GM18505 (cell line): ENCODE results near the gene SRL.

Experiments
- ATAC-seq: cut with Tn5 transposase; IDR thresholded peaks from one replicate; pipeline ENCODE4 v1.9.1; 2021; ENCODE audit not compliant: unreplicated experiment
- POLR2A ChIP-seq: IDR thresholded peaks from 4 replicates; pipeline ENCODE4 v1.6.1; 2011; ENCODE audit warnings: borderline replicate concordance; ENCODE audit not compliant: insufficient read depth, insufficient read length; ENCODE audit errors: extremely low read depth

The SRL gene

DNA sequence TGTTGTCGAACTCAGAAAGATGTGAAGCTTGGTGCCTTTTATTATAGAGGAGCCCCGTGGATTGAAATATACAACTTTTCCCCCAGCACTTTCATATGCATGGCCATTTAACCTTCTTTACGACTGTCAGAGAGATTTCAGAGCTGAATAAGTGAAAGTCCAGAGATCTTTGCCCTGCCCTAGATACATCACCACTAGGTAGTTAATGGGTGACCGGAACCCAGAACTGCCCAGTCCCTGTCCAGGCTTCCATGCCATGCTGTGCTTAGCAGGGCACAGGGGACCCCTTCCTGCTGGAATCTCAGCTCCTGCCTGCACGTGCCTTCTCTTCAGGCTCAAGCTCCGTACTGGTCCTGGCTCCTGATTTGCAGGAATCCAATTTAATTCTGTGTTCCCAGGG, 32.2 kb downstream of the SRL start:
- TF ChIP-seq POLR2A = no peak
- ATAC-seq = no peak

DNA sequence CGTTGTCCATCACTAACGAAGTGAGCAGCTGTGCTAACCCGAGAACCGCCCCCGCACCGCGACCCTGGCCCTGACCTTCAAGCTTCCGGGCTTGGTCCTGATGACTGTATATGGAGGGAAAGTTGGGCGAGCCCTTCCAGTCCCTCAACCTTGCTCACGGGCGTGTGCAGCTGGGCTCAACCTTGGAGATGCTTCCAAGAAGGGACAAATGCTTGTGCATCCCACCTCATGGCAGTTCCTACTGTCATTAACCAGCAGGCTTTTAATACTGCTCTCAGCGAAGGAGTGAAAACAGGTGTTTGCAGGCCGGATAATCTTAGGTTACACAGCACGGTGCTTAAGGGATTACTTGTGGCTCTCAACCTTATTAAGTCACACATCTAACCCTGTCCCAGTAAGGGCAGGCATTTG, 33.5 kb downstream of the SRL start:
- no peak for ATAC-seq
- no peak for TF ChIP-seq POLR2A

DNA sequence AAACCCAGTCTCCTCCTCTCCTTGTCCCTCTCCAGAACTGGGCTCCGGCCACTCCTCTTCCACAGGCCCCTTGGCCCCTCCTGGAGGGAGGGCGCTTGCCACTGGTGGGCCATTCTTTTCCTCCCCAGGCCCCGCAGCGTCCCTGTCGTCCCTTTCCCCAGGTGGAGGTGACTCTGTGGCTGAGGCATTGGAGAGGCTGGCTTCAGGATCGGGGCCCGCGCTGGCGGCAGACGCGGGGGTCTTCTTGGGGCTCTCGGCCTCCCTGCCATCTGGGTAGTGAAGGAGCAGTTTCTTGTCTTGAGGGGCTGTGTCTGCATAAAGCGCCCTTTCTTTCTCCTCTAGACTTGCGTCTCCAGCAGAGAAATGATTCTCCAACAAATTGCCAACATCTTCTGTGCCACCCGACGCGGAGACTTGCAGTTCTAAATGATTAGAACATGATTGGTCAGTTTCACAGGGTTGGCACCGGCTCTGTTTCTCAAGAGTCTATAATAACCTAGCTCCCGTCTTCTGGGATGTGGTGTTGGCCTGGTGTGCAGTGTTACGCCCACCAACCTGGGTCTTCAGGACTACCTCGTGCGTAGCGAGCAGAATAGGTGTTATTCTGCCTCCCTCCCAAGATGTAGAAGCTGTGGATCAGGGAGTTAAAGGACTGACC, 34.1 kb downstream of the SRL start:
- no peak for ATAC-seq
- TF ChIP-seq POLR2A = no peak

DNA sequence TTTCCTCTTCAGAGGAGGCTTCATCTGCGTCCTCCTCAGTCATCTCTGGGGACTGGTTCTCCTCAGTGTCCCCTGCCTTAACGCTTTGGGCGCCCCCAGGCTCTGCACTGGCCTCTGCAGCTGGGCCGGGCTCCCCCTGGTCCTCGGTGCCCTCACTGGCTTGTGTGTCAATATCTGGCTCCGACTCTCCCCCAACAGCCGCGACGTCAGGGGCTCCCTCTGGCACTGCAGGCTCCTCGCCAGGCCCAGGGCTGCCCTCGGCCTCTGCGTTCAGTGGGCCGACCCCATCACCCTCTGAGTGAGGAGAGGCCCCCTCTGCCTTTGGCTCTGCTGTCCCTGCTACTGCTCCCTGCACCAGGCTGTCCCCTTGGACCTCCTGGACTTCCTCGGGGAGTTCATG, 34.7 kb downstream of the SRL start:
- ATAC-seq = no peak
- no peak for TF ChIP-seq POLR2A

DNA sequence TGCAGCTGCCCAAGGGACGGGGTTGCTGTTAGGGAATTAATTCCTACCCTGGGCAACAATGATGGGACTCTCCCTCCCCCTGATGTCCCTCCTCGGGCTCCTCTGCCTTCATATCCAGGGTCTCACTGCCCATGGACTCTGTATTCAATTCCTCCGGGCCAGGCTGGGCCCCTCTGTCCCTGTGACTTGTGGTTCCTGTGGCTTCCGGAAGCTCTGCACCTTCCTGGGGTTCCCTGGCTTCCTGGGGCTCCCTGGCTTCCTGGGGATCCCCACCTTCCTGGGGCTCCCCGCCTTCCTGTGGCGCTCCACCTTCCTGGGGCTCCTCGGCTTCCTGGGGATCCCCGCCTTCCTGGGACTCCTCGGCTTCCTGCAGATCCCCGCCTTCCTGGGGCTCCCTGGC, 35.2 kb downstream of the SRL start:
- ATAC-seq = no peak

DNA sequence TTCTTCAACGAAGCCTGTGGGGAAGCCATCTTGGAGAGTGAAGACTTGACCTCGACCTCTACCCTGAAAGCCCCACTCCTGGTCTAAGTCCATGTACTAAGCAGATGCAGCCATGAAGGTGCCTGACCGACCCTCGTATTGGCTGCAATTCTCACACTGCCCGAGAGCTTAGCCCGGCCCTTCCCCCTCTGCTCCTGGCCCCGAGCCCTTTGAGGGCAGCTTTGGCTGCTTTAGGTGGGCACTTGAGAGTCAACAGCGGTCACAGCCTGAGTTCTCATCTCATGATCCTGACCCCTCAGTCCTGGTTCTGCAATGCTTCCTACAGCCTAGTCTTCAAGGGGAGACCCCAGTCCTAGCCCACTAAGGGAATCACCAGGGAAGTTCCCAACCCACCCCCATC, 35.9 kb downstream of the SRL start:
- TF ChIP-seq POLR2A = no peak

More for the DNA sequence above, 35.2 kb downstream of the SRL start:
- no peak for TF ChIP-seq POLR2A

DNA sequence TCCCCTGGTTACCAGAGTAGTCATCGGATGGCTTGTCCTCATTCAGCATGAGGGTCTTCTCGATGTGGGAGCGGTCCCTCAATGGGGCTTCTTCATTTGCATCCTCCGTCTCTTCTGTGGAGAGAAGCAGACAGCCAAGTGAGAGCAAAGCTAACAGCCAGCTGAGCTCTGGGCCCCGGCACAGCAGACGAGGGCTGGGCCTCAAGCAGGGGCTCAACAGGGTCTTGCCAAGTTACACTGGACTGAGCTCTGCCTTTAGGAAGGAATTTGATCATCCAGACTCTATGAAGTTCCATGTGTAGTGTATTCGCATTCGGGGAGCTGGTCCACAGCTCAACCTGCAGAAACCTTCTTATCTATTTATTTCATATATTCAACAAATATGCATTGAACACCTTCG, 37.4 kb downstream of the SRL start:
- no peak for ATAC-seq
- TF ChIP-seq POLR2A = no peak

More for the DNA sequence above, 35.9 kb downstream of the SRL start:
- no peak for ATAC-seq

DNA sequence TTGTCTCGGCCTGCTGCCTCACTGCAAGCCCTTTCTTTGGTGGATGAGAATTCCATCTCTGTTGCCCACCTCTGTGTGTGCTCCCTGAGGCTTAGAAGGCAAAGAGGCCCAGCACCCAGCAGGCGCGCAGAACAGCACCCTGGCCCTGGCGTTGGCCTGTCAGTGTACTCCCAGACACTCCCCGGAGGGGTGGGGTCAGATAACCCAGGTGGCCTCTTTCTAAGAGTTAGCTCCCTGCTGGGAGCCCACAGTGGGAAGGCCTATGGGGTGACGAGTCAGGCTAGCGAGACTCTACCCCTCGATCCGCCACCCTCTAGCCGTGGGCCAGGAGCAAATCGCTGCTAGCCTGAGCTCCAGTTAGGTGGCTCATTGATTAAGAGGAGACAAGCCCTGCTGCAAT, 38.1 kb downstream of the SRL start:
- no peak for TF ChIP-seq POLR2A
- ATAC-seq = no peak

DNA sequence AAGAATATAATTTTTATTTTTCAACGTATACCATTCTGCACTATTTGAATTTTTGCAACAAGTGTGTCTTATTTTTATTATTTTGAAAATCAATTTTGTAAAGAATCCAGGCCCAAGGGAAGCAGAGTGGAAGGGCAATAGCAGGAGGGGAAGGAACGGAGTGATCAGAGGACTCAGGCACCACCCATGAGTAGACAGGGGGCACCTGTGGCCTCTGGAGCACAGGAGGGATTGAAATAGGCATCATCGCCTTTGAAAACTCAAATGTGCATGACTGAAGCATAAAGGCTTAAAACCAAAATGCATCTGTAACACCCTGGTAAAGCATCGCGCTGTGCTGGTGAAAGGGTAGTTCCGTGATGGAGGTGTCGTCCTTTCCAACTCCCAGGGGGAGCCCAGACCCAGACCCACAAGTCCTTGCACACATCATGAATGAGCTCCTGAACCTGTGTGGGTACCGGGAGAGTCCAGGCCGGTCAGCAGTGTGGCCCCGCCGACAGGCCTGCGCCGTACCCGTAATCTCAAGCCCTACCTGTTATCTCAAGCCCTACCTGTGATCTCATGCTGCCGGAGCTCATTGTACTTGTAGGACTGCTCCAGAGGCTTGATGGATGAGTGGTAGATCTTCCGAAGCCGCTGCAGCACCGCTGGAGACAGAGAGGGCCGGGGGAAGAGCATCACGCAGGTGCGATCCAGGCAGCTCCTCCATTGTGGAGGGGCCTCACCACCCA, 39.1 kb downstream of the SRL start:
- no peak for TF ChIP-seq POLR2A
- ATAC-seq = no peak

DNA sequence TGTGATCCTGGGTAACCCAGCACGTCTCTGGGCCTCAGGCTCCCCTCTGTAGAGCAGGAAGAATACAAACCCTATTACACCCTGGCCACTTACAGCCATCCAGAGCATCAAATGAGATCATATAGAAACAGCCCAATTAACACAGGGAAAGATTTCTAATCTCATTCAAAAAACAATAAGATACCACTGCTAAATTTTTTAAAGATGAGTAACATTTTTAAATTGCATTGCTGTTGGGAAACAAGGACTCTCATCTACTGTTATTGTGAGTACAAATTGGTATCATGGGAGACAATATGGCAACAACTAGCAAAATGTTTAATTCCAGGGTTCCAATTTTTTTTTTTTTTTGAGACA, 41.1 kb downstream of the SRL start:
- ATAC-seq = no peak
- no peak for TF ChIP-seq POLR2A

DNA sequence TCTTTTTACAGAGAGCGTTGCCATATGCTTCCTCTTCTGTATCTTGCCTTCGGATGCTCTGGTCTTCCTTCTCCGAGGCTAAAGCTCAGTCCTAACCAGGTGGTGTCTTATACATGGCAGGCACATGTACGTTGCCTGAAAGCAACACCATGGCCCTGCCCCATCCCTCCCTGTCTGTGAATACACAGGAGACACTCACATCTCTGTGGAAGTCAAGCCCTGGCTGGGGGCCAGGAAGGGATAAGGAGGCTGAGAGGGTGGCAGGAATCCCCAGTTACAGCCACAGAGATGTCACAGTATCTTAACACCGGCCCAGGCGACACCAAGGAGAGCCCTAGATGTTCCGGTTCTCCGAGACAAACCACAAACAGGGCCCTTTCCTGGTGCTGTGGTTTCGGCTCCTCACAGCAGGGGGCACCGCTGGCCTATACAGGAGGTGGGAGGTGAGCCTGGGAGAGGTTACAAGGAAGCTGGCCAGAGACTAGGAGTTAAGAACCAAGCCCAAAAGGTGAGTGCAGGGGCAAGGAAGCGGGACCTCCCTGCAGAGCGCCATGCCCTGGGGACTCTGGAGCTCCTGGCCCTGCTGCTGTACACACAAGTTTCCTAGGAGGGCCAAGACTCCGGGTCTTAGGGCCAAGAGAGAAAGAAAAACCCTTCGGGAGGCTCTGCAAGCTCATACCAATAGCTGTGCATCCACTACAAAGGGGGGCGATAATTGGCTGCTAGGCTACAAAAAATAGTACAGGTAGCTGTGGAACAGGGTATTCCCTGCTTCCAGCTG, 41.7 kb downstream of the SRL start:
- ATAC-seq = no peak
- TF ChIP-seq POLR2A = no peak

DNA sequence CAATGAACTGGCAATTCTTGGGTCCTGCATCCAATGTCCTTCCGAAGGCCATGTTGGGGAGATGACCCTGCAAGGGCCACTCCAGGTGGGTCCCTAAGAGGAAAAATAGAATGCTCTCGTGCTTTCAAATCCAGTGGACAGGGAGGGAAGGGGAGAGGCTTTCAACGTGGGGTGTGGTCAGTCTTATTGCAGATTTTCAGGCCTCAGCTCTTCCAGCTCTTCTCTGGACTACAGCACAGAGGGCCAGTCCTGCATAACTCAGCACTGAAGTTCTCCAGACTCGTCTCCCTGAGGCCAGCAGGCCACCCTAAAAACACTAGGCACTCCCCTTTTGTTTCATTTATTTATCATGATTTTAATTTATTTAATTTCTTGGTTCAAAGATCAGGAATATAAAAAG, 43.1 kb downstream of the SRL start:
- no peak for TF ChIP-seq POLR2A
- no peak for ATAC-seq

DNA sequence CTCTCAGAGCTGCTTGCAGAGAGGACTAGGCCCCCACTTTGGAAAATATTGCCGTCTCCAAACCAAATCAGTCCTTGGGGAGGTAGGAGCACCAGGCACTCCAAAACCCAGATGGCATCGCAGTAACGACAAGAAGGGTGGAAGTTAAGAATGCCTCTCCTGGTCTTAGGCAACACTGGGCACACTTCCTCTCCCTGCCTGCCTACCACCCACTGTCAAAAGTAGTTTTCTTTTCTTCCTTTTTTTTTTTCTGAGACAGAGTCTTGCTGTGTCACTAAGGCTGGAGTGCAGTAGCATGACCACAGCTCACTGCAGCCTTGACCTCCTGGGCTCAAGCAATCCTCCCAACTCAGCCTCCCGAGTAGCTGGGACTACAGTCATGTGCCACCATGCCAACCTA, 47.2 kb downstream of the SRL start:
- ATAC-seq = no peak
- no peak for TF ChIP-seq POLR2A

DNA sequence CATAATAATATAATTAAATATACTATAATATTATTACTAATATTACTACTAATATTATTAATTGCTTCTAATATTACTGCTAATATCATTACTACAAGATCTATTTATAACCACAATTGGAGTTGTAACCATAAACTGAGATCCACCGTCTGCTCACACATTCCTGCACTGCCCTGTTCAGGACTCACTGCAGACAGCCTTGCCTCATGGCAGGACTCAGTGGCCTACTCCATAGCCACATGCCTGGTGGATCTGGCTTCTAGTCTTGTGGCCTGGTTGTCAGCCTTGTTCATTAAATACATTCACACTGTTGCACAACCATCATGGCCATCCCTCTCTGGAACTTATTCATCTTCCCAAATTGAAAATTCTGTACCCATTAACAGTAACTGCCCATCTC, 48.0 kb downstream of the SRL start:
- TF ChIP-seq POLR2A = no peak
- ATAC-seq = no peak
